HG02678 (cell line): ENCODE data around the gene ZNF365.
A peak's percentile ranks its signal among the peaks of the same experiment; 100 is the strongest.
"Not testable (repeated sequence)": the region's sequence is repeated elsewhere in the genome, so short reads cannot be mapped to it uniquely, and the experiment has no call there.

ENCODE experiments used
- ATAC-seq: cut with Tn5 transposase; IDR thresholded peaks from one replicate; pipeline ENCODE4 v1.9.1; 2021; ENCODE audit warnings: mild to moderate bottlenecking, moderate library complexity; ENCODE audit not compliant: unreplicated experiment

The ZNF365 gene

GRCh38 chr10:62376071-62377025 is 2.2 kb downstream of the ZNF365 start:
- no peak for ATAC-seq

GRCh38 chr10:62377026-62377415 is 2.9 kb downstream of the ZNF365 start:
- no peak for ATAC-seq

GRCh38 chr10:62377966-62378365 is 3.8 kb downstream of the ZNF365 start:
- ATAC-seq = no peak

GRCh38 chr10:62378877-62379276 is 4.7 kb downstream of the ZNF365 start:
- ATAC-seq = not testable (repeated sequence)

- ATAC-seq = no peak
Measured at GRCh38 chr10:62379394-62379793, 5.2 kb downstream of the ZNF365 start.

- ATAC-seq = no peak
Measured at GRCh38 chr10:62380016-62380415, 5.8 kb downstream of the ZNF365 start.

GRCh38 chr10:62381385-62382102 is 7.4 kb downstream of the ZNF365 start:
- ATAC-seq = no peak

GRCh38 chr10:62382831-62383230 is 8.7 kb downstream of the ZNF365 start:
- ATAC-seq = no peak

- ATAC-seq = peak; percentile 89
Measured at GRCh38 chr10:62384057-62384446, 9.9 kb downstream of the ZNF365 start.

GRCh38 chr10:62384447-62385081 is 10.4 kb downstream of the ZNF365 start:
- ATAC-seq = no peak

GRCh38 chr10:62386356-62387320 is 12.5 kb downstream of the ZNF365 start:
- no peak for ATAC-seq

GRCh38 chr10:62388328-62388727 is 14.2 kb downstream of the ZNF365 start:
- ATAC-seq = no peak

GRCh38 chr10:62390497-62391176 is 16.5 kb downstream of the ZNF365 start:
- ATAC-seq = no peak

- ATAC-seq = no peak
Measured at GRCh38 chr10:62393237-62393636, 19.1 kb downstream of the ZNF365 start.

- ATAC-seq = no peak
Measured at GRCh38 chr10:62394556-62395018, 20.4 kb downstream of the ZNF365 start.

- no peak for ATAC-seq
Measured at GRCh38 chr10:62395892-62396291, 21.7 kb downstream of the ZNF365 start.

GRCh38 chr10:62396864-62397263 is 22.7 kb downstream of the ZNF365 start:
- no peak for ATAC-seq

- no peak for ATAC-seq
Measured at GRCh38 chr10:62399211-62399610, 25.0 kb downstream of the ZNF365 start.

- no peak for ATAC-seq
Measured at GRCh38 chr10:62402508-62402907, 28.3 kb downstream of the ZNF365 start.

GRCh38 chr10:62410528-62410927 is 36.4 kb downstream of the ZNF365 start:
- ATAC-seq = not testable (repeated sequence)
